ENCODE measurements around the gene GRIP2. TPM values are rescaled to one million over a fixed set of nuclear protein-coding genes. Genes with fewer than 3 reads are reported as not detected.

GRIP2 gene
- total RNA-seq, 2 experiments from 2014 or later: not detected

DNA sequence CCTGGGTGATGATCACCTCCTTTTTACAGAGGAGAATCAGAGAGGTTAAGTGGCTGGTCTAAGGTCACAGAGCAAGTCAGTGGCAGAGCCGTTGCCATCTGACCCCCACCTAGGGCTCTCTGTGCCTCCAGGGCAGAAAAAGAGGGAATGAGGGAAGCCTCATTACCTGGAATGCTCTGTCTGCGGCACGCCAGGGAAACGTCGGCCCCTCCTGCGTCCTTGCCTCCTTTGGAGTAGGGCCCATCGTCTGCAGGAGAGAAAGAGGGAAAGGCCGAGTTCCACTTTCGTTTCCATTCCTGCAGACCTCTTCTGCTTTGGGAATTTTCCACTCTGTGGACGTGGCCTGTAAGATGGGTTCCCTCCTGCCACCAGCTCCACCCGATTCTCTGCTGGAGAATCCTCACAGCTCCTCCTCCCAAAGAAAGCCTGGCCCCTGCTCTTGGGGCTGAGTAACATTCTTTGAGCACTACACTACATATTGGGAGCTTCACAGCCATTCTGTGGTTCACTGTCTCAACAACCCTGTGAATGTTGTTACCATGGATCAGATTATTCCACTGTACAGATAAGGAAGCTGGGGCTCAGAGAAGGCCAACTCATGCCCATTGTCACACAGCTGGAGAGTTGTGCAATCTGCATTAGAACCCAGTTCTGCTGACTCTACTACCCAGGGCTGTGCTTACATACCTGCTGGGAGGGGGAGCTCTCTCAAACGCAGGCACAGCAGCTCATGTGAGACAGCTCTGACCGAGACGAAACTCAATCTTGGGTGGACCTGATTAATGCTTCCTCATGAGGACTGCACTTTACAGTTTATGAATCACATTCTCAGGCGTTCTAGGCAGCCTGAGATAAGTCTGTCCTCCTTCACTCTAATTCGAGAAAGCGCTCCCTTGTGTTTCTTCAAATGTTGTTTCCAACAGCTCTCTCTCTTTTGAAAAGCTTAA, 14.2 kb downstream of the GRIP2 start:
- Mint-ChIP-seq H3K36me3 (ENCODE audit: low read depth) (no peaks in the 10 kb centered on the region), H3K9me3 (no peaks in the 10 kb centered on the region), H3K4me1 (ENCODE audit: low read depth) (no peaks in the 10 kb centered on the region), H3K27me3 (peaks cover 4% of the 10 kb centered on the region), H3K27ac (no peak overlapping the region), H3K4me3 (no peak overlapping the region)
- DNase-seq (no peak), ATAC-seq (no peak)
- intact Hi-C loops (cut with micrococcal nuclease): no loop called here
- TF ChIP-seq, protein P1, sequence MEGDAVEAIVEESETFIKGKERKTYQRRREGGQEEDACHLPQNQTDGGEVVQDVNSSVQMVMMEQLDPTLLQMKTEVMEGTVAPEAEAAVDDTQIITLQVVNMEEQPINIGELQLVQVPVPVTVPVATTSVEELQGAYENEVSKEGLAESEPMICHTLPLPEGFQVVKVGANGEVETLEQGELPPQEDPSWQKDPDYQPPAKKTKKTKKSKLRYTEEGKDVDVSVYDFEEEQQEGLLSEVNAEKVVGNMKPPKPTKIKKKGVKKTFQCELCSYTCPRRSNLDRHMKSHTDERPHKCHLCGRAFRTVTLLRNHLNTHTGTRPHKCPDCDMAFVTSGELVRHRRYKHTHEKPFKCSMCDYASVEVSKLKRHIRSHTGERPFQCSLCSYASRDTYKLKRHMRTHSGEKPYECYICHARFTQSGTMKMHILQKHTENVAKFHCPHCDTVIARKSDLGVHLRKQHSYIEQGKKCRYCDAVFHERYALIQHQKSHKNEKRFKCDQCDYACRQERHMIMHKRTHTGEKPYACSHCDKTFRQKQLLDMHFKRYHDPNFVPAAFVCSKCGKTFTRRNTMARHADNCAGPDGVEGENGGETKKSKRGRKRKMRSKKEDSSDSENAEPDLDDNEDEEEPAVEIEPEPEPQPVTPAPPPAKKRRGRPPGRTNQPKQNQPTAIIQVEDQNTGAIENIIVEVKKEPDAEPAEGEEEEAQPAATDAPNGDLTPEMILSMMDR (IDR thresholded peaks at IDR 0.05): no peak
- ChIA-PET POLR2A (no interaction called here), CTCF (interaction anchor here (1.5 kb wide), 1 partner anchor 23 kb away, joined by 3 read pairs; no protein-coding TSS in a partner anchor)

GRCh38 chr3:14524920-14525660, 15.1 kb downstream of the GRIP2 start:
- POLR2A ChIA-PET: no interaction called here
- Mint-ChIP-seq H3K27me3 (peaks cover 4% of the 10 kb centered on the region), H3K9me3 (no peaks in the 10 kb centered on the region), H3K27ac (no peak overlapping the region), H3K4me1 (ENCODE audit: low read depth) (no peaks in the 10 kb centered on the region), H3K36me3 (ENCODE audit: low read depth) (no peaks in the 10 kb centered on the region), H3K4me3 (no peak overlapping the region)
- ATAC-seq (no peak), DNase-seq (no peak)
- TF ChIP-seq, protein P1 (IDR thresholded peaks at IDR 0.05): no peak
- CTCF ChIA-PET: no interaction called here
- intact Hi-C loops (cut with micrococcal nuclease): no loop called here

GRCh38 chr3:14524311-14524711, 15.8 kb downstream of the GRIP2 start:
- Mint-ChIP-seq H3K9me3 (no peaks in the 10 kb centered on the region), H3K27me3 (peaks cover 4% of the 10 kb centered on the region), H3K4me1 (ENCODE audit: low read depth) (no peaks in the 10 kb centered on the region), H3K27ac (no peak overlapping the region), H3K4me3 (no peak overlapping the region), H3K36me3 (ENCODE audit: low read depth) (no peaks in the 10 kb centered on the region)
- TF ChIP-seq, protein P1 (IDR thresholded peaks at IDR 0.05): no peak
- ChIA-PET POLR2A (no interaction called here), CTCF (no interaction called here)
- ATAC-seq (no peak), DNase-seq (no peak)
- intact Hi-C loops (cut with micrococcal nuclease): no loop called here

DNA sequence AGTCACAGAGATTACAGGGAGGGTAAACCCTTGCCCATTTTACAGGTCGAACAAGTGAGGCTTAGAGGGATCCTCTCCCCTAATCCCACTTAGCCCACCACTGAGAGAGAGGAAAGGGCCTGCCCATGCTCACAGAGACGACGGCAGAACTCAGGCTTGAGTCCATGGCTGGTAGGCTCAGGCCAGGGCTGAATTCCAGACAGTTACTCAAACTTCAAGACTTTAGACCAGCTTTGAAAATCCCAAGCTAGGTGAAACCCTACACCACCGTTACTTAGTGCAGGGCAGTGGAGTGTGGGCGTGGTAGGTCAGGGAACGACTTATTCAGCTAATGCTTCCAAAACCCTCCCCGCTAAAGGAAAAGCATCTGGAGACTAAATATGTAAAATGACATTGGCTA, 16.4 kb downstream of the GRIP2 start:
- Mint-ChIP-seq H3K9me3 (no peaks in the 10 kb centered on the region), H3K4me3 (no peak overlapping the region), H3K4me1 (ENCODE audit: low read depth) (no peaks in the 10 kb centered on the region), H3K27ac (no peak overlapping the region), H3K36me3 (ENCODE audit: low read depth) (no peaks in the 10 kb centered on the region), H3K27me3 (peaks cover 4% of the 10 kb centered on the region)
- ATAC-seq: no peak
- ChIA-PET CTCF (no interaction called here), POLR2A (no interaction called here)
- intact Hi-C loops (cut with micrococcal nuclease): no loop called here
- TF ChIP-seq, protein P1 (IDR thresholded peaks at IDR 0.05): no peak
- DNase-seq: no peak

GRCh38 chr3:14522768-14523167, 17.4 kb downstream of the GRIP2 start:
- TF ChIP-seq, protein P1 (IDR thresholded peaks at IDR 0.05): no peak
- intact Hi-C loops (cut with micrococcal nuclease): no loop called here
- Mint-ChIP-seq H3K4me3 (no peak overlapping the region), H3K4me1 (ENCODE audit: low read depth) (no peaks in the 10 kb centered on the region), H3K27ac (no peak overlapping the region), H3K36me3 (ENCODE audit: low read depth) (no peaks in the 10 kb centered on the region), H3K27me3 (peaks cover 4% of the 10 kb centered on the region), H3K9me3 (no peaks in the 10 kb centered on the region)
- POLR2A ChIA-PET: no interaction called here
- CTCF ChIA-PET: interaction anchor here (1.2 kb wide), 1 partner anchor 10 kb away, joined by 3 read pairs; no protein-coding TSS in a partner anchor
- no peak for ATAC-seq
- no peak for DNase-seq

All from activated CD8-positive, alpha-beta T cell treated with anti-CD3 and anti-CD28 coated beads for 36 hours (primary cell).